ENCODE data around the gene BHLHE23.

BHLHE23 gene

DNA sequence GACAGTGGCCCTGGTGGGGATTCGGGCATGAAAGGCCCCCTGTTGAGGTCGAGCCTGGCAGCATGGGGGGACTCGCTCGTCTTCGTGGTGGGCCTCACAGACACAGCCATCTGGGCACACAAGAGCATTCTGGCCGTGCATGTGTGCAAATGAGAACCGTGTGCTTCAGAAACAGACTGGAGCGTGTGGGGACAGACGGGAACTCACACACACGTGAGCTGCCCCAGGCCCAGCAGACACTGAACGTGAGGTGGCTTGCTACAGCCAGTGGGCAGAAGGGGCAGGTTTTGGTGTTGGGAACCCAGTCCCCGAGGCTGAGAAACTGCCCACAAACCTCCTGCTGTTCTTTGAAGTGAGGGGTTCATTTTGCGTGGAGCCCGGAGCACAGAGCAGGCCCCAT lies 38.6 kb upstream of the BHLHE23 start:
- Histone ChIP-seq H4K12ac (ENCODE audit: low read depth, low read length) (no peak overlapping the region), H4K91ac (ENCODE audit: low read depth, low read length) (no peak overlapping the region), H3K79me2 (ENCODE audit: control insufficient read depth, insufficient read depth, low read length, poor library complexity) (no peaks in the 10 kb centered on the region), H3K14ac (ENCODE audit: low read length) (no peak overlapping the region), H3K9ac (ENCODE audit: low read length) (no peak overlapping the region), H2BK12ac (ENCODE audit: low read length) (no peak overlapping the region), H3K36me3 (ENCODE audit: control insufficient read depth in 1 of 2, insufficient read depth in 2 of 2, low read length in 2 of 2) (no peaks in the 10 kb centered on the region), H3K4ac (ENCODE audit: low read depth, low read length) (no peak overlapping the region), H2BK120ac (ENCODE audit: insufficient read depth, low read length, poor library complexity) (no peak overlapping the region), H3K79me1 (ENCODE audit: low read length) (no peaks in the 10 kb centered on the region), H2AK5ac (ENCODE audit: low read length) (no peak overlapping the region), H3K23ac (ENCODE audit: low read length) (no peak overlapping the region), H3K18ac (ENCODE audit: low read length) (no peak overlapping the region), H3K27me3 (ENCODE audit: insufficient read depth, low read length) (no peaks in the 10 kb centered on the region), H4K8ac (ENCODE audit: low read depth, low read length) (no peak overlapping the region), H2BK5ac (ENCODE audit: low read depth, low read length, poor library complexity) (no peak overlapping the region), H3K4me3 (ENCODE audit: low read depth, low read length) (no peak overlapping the region), H3K27ac (ENCODE audit: low read depth, low read length) (no peak overlapping the region), H3K9me3 (ENCODE audit: insufficient read depth, low read depth, low read length) (peaks cover 24% of the 10 kb centered on the region), H3K4me2 (ENCODE audit: low read length) (no peak overlapping the region), H2AFZ (ENCODE audit: insufficient read depth, low read length, poor library complexity) (no peak overlapping the region), H3K4me1 (ENCODE audit: control insufficient read depth in 1 of 2, insufficient read depth in 2 of 2, low read length in 2 of 2) (no peaks in the 10 kb centered on the region)
- no CpG with 5 or more reads among the region's 14 CpGs for WGBS (ENCODE audit: extremely low coverage, insufficient coverage, insufficient read length)
- DNase-seq = no peak

DNA sequence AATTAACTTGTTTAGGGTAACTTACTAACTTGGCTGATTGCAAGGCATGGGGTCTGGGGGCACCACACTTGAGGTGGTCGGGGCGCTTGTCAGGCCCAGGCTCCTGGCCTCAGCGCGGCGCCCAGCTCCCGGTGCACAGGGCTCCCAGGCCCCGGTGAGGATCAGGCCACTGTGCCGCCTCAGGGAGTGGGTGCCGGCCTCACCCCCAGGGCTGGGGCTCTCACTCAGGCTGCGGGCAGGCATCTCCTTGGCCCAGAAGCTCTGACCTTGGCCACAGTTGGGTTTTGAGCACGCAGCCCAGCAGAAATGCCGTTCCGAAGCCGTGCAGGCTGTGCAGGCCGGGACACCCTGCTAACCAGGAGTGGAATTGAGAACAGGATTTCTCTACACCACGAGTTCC lies 37.8 kb upstream of the BHLHE23 start:
- Histone ChIP-seq H3K14ac (ENCODE audit: low read length) (no peak overlapping the region), H2BK12ac (ENCODE audit: low read length) (no peak overlapping the region), H4K12ac (ENCODE audit: low read depth, low read length) (no peak overlapping the region), H3K27me3 (ENCODE audit: insufficient read depth, low read length) (no peaks in the 10 kb centered on the region), H2BK120ac (ENCODE audit: insufficient read depth, low read length, poor library complexity) (no peak overlapping the region), H3K23ac (ENCODE audit: low read length) (no peak overlapping the region), H4K8ac (ENCODE audit: low read depth, low read length) (no peak overlapping the region), H2AK5ac (ENCODE audit: low read length) (no peak overlapping the region), H4K91ac (ENCODE audit: low read depth, low read length) (no peak overlapping the region), H3K18ac (ENCODE audit: low read length) (no peak overlapping the region), H3K9ac (ENCODE audit: low read length) (no peak overlapping the region), H3K4me3 (ENCODE audit: low read depth, low read length) (no peak overlapping the region), H3K4me2 (ENCODE audit: low read length) (no peak overlapping the region), H3K36me3 (ENCODE audit: control insufficient read depth in 1 of 2, insufficient read depth in 2 of 2, low read length in 2 of 2) (no peaks in the 10 kb centered on the region), H2BK5ac (ENCODE audit: low read depth, low read length, poor library complexity) (no peak overlapping the region), H3K4me1 (ENCODE audit: control insufficient read depth in 1 of 2, insufficient read depth in 2 of 2, low read length in 2 of 2) (no peaks in the 10 kb centered on the region), H3K79me1 (ENCODE audit: low read length) (no peaks in the 10 kb centered on the region), H3K79me2 (ENCODE audit: control insufficient read depth, insufficient read depth, low read length, poor library complexity) (no peaks in the 10 kb centered on the region), H3K9me3 (ENCODE audit: insufficient read depth, low read depth, low read length) (peaks cover 17% of the 10 kb centered on the region), H2AFZ (ENCODE audit: insufficient read depth, low read length, poor library complexity) (no peak overlapping the region), H3K4ac (ENCODE audit: low read depth, low read length) (no peak overlapping the region), H3K27ac (ENCODE audit: low read depth, low read length) (no peak overlapping the region)
- DNase-seq = no peak
- no CpG with 5 or more reads among the region's 16 CpGs for WGBS (ENCODE audit: extremely low coverage, insufficient coverage, insufficient read length)

DNA sequence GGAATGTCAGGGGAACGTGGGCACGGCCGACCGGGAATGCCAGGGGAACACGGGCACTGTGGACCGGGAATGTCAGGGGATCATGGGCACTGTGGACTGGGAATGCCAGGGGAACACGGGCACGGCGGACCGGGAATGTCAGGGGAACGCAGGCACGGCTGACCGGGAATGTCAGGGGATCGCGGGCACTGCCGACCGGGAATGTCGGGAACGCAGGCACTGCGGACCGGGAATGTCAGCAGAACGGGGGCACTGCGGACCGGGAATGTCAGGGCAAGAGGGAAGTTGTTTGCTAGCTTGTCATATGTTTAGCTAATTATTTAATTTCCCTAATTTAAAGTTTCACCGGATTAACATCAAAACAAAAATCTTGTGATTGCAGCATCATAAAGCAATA lies 37.4 kb upstream of the BHLHE23 start:
- Histone ChIP-seq H3K9me3 (ENCODE audit: insufficient read depth, low read depth, low read length) (peaks cover 17% of the 10 kb centered on the region), H3K27ac (ENCODE audit: low read depth, low read length) (no peak overlapping the region), H2BK12ac (ENCODE audit: low read length) (no peak overlapping the region), H3K14ac (ENCODE audit: low read length) (no peak overlapping the region), H4K12ac (ENCODE audit: low read depth, low read length) (no peak overlapping the region), H2AFZ (ENCODE audit: insufficient read depth, low read length, poor library complexity) (no peak overlapping the region), H3K4me1 (ENCODE audit: control insufficient read depth in 1 of 2, insufficient read depth in 2 of 2, low read length in 2 of 2) (no peaks in the 10 kb centered on the region), H3K18ac (ENCODE audit: low read length) (no peak overlapping the region), H3K9ac (ENCODE audit: low read length) (no peak overlapping the region), H3K79me1 (ENCODE audit: low read length) (no peaks in the 10 kb centered on the region), H3K79me2 (ENCODE audit: control insufficient read depth, insufficient read depth, low read length, poor library complexity) (no peaks in the 10 kb centered on the region), H3K4me2 (ENCODE audit: low read length) (no peak overlapping the region), H3K4me3 (ENCODE audit: low read depth, low read length) (no peak overlapping the region), H2AK5ac (ENCODE audit: low read length) (no peak overlapping the region), H4K8ac (ENCODE audit: low read depth, low read length) (no peak overlapping the region), H3K4ac (ENCODE audit: low read depth, low read length) (no peak overlapping the region), H4K91ac (ENCODE audit: low read depth, low read length) (no peak overlapping the region), H2BK5ac (ENCODE audit: low read depth, low read length, poor library complexity) (no peak overlapping the region), H2BK120ac (ENCODE audit: insufficient read depth, low read length, poor library complexity) (no peak overlapping the region), H3K23ac (ENCODE audit: low read length) (no peak overlapping the region), H3K27me3 (ENCODE audit: insufficient read depth, low read length) (no peaks in the 10 kb centered on the region), H3K36me3 (ENCODE audit: control insufficient read depth in 1 of 2, insufficient read depth in 2 of 2, low read length in 2 of 2) (no peaks in the 10 kb centered on the region)
- no CpG with 5 or more reads among the region's 25 CpGs for WGBS (ENCODE audit: extremely low coverage, insufficient coverage, insufficient read length)
- no peak for DNase-seq

DNA sequence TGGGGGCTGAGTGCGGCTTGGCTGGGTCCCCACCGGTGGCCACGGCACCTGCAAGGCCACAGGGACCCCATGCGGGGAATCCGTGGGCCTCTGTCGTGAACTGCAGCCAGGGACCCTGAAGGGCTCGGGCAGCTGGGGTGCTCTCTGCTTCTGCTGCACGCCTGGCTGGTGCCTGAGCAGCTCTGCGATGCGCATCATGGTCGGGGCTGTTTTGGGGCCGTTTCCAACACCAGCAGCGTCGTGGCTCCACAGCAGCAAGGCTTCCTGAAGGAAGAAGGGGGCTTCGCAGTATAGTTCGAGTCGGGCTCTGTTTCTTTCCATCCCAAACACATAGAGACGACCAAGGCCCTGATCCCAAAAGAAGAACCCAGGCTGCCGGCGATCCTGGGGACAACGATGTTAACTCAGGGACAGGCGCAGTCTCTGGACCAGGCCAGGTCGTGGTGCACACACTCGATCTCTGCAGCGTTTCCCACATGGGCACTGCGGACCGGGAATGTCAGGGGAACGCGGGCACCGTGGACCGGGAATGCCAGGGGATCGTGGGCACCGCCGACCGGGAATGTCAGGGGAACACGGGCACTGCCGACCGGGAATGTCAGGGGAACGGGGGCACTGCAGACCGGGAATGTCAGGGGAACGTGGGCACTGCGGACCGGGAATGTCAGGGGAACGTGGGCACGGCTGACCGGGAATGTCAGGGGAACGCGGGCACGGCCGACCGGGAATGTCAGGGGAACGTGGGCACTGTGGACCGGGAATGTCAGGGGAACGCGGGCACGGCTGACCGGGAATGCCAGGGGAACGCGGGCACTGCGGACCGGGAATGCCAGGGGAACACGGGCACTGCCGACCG lies 36.8 kb upstream of the BHLHE23 start:
- Histone ChIP-seq H3K23ac (ENCODE audit: low read length) (no peak overlapping the region), H3K27ac (ENCODE audit: low read depth, low read length) (no peak overlapping the region), H3K4me1 (ENCODE audit: control insufficient read depth in 1 of 2, insufficient read depth in 2 of 2, low read length in 2 of 2) (no peaks in the 10 kb centered on the region), H3K9me3 (ENCODE audit: insufficient read depth, low read depth, low read length) (peaks cover 14% of the 10 kb centered on the region), H3K14ac (ENCODE audit: low read length) (no peak overlapping the region), H3K4me2 (ENCODE audit: low read length) (no peak overlapping the region), H4K91ac (ENCODE audit: low read depth, low read length) (no peak overlapping the region), H3K4ac (ENCODE audit: low read depth, low read length) (no peak overlapping the region), H3K79me2 (ENCODE audit: control insufficient read depth, insufficient read depth, low read length, poor library complexity) (no peaks in the 10 kb centered on the region), H4K8ac (ENCODE audit: low read depth, low read length) (no peak overlapping the region), H3K9ac (ENCODE audit: low read length) (no peak overlapping the region), H2BK5ac (ENCODE audit: low read depth, low read length, poor library complexity) (no peak overlapping the region), H2BK12ac (ENCODE audit: low read length) (no peak overlapping the region), H4K12ac (ENCODE audit: low read depth, low read length) (no peak overlapping the region), H3K18ac (ENCODE audit: low read length) (no peak overlapping the region), H3K4me3 (ENCODE audit: low read depth, low read length) (no peak overlapping the region), H2AK5ac (ENCODE audit: low read length) (no peak overlapping the region), H3K36me3 (ENCODE audit: control insufficient read depth in 1 of 2, insufficient read depth in 2 of 2, low read length in 2 of 2) (no peaks in the 10 kb centered on the region), H2BK120ac (ENCODE audit: insufficient read depth, low read length, poor library complexity) (no peak overlapping the region), H3K79me1 (ENCODE audit: low read length) (no peaks in the 10 kb centered on the region), H2AFZ (ENCODE audit: insufficient read depth, low read length, poor library complexity) (no peak overlapping the region), H3K27me3 (ENCODE audit: insufficient read depth, low read length) (no peaks in the 10 kb centered on the region)
- WGBS (ENCODE audit: extremely low coverage, insufficient coverage, insufficient read length) = no CpG with 5 or more reads among the region's 64 CpGs
- DNase-seq = no peak
